NK-92 (cell line): ENCODE measurements around the gene SDC4.

Experiments
- DNase-seq: peaks from one replicate; lab custom pipeline; 2025; ENCODE audit not compliant: unreplicated experiment; lab: John Stamatoyannopoulos, UW

The SDC4 gene, protein sequence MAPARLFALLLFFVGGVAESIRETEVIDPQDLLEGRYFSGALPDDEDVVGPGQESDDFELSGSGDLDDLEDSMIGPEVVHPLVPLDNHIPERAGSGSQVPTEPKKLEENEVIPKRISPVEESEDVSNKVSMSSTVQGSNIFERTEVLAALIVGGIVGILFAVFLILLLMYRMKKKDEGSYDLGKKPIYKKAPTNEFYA

DNA sequence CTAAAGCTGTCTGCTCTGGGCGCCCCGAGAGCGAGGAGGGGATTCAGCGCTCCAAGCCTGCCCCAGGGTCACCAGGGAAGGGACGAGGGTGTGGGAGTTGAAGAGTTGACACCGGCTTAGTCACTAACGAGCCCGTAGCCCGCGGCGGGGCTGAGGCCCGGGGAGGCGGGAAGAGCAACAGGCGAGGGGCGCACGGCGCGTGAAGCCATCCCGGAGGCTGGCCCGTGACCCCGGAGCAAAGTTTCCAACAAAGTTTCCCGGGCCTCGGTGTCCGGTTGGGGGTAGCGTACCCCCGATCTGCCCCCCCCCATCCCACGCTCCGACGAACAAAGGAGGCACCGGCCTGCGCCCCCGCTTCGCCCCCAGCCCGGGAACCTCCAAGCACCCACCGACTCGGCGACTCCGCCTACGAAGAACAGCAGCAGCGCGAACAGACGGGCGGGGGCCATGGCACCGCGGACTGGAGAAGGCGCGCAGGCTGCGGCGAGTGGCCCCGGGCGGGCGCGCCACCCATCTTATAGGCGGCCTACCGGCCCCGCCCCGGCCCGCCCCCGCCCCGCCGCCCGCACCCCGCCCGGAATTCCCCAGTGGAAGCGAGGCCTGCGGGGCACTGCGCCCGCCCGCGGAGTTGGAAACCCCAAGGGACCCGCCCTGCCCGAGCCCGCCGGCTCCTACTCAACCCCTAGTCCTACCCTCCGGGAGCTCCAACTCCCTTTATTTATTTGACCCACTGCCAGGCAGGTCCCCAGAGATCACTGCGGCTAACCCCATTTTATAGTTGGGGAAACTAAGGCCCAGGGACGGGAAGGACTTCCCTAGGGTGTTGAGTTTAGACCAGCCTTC is at the start of gene SDC4:
SDC4 (minus strand) TSS at position 489 of the 843 bp plus-strand sequence; CDS start at position 449, 40 bp downstream.
- no peak for DNase-seq

DNA sequence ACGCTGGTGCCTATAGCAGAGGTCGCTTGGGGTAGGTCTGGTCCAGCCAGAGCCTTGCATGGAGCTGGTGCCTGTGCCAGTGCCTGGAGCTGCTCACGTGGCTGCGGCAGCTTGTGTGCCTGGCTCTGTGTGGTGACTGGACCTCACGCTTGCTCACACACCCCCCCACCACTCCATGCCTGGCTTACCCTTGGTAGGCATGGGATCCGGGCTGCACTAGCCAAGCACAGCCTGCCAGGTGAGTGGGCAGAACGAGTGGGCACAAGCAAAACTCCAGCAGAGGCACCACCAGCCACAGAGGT is 46.8 kb upstream of the SDC4 start:
- no peak for DNase-seq

DNA sequence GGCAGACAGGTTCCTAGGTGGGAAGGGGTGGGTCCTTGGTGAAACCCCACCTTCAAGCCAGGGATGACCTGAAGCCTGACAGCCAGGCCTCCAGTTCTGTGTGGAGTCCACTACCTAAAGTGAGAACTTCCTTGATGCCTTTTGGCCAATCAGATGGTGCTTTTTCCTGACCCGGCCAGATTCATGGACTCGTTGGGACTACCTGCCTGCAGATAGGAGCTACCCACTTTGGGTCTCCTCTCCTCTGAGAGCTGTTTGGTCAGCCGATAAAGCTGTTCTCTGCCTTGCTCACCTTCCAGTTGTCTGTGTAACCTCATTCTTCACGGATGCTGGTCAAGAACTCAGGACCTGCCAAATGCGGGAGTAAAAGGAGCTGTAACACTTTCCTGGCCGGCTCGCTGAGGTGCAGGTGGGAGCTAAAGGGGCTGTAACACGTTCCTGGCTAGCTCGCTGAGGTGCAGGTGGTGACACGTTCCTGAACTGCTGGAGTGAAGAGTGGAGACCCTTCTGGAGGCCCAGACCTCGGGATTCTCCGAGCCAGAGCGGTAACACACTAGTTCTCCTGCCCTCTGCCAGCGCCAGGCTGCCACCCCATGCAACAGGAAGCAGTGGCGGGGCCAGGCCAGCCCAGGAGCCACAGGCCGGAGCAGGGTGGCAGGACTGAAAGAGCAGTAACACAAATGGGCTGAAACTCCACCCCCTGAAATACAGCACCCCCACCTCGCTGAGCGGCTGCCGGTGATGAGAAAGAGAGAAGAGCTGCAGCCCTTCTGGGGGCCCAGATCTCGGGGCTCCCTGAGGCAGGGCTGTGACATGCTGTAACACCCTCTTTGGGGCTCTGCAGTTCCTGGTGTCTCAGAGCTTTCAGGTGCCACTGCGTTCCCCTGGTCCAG is 46.2 kb upstream of the SDC4 start:
- DNase-seq = no peak

DNA sequence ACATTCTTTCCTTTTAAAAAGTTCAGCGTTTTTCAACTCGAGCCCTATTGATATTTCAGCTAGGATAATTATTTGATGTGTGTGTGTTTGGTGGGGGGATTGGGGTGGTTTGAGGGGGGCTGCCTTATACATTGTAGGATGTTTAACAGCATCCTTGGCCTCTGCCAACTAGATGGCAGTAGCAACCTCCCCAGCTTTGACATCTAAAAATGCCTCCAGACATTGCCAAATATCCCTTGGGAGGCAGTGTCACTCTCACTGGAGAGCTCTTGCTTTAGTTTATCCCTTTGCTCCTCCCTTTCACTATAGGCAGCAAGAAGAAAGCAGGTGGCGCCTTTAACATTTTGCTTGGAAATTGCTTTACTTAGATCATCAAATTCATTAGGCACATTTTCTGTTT is 44.5 kb upstream of the SDC4 start:
- DNase-seq = no peak

DNA sequence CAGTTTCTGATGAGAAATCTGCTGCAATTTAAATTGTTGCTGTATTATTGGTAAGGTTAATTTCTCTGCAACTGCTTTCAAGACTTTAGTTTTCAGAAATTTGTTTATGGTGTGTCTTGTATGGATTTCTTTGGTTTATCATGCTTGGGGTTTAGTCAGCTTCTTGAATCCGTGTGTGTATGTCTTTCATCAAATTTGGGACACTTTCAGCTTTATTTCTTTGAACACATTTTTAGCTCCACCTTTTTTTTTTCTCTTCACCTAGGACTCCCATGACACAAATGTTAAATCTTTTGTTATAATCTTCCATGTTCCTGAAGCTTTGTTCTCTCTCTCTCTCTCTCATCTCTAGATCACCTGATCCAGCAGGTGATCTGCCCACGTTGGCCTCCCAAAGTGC is 43.3 kb upstream of the SDC4 start:
- no peak for DNase-seq

DNA sequence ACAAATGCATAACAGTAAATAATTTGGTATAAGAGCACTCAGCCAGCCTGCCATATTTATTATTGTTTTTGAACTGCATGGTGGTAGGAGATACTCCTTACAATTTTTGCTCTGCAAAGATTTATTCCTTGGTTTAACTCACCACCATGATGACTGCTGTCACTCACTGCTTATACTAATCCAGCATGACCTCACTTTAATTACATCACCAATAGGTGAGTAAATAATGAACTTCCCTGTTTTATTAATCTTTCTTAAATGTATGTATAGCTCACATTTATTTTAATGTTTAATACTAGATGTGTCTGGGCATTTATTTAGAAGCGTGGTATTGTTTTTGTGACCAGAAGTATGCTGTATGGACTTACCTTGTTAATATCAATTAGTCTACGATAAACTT is 42.7 kb upstream of the SDC4 start:
- DNase-seq = no peak

DNA sequence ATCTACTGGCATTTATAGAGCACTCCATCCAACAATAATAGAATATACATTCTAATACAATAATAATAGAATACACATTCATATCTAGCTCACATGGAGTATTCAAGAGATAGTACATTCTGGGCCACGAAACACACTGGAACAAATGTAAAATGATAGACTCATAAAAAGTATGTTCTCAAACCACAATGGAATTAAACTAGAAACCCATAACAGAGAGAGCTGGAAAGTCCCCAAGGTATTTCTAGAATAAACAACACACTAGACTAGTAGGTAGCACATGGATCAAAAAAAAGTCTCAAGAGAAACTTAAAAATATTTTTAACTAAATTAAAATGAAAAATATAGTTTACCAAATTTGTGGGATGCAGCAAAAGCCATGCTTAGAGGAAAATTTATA is 39.0 kb upstream of the SDC4 start:
- no peak for DNase-seq

DNA sequence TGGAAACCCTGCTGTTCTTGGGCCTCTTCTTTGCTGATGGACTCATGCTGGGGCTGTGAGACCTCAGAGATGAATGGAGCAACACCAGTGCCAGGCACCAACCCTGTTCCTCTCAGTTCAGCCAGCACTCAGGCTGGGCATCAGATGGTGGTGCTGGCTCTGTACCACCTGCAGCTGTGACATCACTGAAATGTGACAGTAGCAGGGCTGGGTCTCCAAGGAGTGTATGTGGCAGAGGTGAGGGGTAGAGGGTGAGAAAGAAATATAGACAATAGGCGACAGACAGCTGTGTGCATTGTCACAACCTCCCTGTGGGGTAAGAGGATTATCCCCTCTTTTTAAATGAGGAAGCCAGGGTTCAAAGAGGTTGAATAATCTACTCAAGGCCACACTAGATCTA is 30.0 kb upstream of the SDC4 start, which contains the start of gene TP53TG5:
TP53TG5 (minus strand) TSS at position 135 of the 400 bp plus-strand sequence; CDS start at position 46, 89 bp downstream.
- DNase-seq = no peak

DNA sequence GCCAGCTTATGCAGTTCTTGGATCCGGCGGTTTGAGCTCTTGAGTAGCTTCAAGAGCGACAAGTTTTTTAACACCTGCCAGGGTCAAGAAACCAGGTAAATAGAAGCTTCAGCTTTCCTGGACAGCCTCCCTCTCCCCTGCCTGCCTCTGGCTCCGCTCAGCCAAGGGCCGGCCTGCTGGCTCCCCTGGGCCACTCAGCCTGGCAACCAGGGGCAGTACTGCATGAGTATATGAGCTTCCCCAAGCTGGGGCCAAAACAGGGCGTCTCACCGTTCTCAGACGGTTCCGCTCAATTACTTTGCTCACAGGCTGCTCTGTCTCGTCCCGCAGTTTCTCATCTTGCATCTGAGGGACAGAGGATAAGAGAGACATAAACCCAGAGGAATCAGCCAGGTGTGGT is 29.0 kb upstream of the SDC4 start:
- DNase-seq = no peak

DNA sequence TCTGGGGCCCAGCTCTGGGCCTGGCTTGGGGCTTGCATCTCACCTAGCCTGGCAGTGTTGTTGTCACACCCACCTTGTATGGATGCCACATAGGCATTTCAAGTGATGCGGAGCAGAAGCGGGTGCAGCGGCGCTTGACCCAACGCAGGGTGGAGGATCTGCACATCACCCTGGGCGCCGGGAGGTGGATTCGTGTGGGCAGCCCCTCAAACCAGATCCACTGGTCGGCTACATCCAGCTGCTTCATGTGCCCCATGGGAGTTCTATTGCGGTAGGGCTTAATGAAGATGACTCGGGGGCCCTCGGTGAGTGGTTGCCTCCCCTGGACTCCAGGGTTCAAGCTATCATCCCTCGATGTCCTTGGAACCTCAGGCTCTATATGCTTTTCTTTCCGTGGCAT is 26.7 kb upstream of the SDC4 start:
- no peak for DNase-seq

DNA sequence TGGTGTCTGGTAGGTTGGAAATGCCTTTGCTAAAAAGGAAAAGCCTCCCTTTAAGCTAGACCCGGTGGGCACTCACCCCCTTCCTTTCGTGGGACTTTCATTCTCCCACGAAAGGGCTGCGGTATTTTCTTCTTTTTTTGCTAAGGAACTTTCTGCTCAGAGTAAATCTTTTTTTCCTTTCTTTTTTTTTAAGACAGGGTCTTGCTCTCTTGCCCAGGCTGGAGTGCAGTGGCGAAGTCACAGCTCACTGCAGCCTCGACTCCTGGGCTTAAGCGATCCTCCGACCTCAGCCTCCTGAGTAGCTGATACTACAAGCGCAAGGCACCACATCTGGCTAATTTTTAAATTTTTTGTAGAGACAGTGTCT is 25.9 kb upstream of the SDC4 start:
- no peak for DNase-seq

DNA sequence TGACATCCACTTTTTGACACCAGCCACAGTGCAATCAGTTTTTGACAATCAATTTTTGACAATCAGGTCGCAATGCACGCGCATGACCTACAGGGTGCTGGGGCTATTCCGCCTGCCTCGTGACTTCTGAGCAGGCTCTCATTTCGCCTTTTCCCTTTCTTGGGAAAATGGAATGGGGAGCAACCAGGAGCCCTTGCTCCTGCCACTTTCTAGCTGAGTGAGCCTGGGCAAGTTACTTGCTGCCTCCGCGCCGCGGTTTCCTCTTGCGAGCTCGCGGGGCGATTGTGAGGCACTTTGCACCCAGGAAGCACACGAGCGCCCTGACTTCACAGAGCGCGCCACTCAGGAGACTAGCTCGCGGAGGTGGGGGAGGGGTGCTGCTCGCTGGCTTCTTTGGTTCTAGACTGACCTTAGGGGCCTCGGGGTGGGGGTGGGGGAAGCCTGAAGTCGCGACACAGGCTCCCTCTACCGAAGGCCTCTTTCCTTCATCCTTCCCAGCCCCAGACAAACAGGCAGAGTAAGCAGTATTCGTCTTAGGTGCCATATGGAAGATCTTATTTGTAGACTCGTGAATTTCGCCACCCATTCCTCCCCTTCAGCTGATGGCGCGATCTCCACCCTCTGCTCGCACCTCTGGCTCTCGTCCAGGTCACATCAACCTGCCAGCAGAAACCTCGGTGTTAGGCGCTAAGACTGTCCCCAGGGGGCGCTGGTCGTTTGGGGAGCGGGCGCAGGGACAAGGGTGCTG is 25.3 kb upstream of the SDC4 start:
- peak; percentile 37 for DNase-seq

DNA sequence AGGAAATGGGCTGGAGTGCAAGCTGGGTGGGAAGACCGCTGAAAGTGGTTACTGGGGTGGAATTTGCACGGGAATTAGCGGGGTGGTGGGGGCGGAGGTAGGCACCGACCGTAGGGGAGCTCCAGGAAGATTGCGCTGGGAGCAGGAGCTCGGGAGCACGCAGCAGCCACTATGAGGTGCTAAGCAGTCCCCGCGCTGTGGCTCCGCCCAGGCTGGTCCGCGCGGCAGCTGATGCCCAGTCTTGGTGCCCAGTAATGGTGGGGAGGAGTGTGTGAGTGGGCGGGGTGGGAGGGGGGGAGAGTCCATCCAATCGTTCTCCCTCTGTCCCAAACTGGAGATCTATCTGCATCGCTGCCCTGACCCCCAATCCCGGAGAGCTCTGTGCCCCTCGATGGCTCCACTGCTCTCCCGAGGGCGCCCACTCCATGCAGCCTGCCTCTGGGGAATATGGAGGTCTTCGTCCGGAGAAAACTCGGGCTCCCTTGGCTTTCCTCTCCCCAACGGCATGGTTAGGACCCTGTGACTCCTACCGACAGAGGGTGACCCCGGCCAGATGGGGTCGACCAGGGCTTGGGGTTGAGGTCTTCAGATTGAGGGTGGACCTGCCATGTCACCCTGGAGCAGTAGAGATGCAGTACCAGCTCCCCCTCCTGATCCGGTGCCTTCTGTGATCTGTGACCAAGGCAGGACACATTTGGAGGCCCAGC is 24.6 kb upstream of the SDC4 start:
- no peak for DNase-seq

DNA sequence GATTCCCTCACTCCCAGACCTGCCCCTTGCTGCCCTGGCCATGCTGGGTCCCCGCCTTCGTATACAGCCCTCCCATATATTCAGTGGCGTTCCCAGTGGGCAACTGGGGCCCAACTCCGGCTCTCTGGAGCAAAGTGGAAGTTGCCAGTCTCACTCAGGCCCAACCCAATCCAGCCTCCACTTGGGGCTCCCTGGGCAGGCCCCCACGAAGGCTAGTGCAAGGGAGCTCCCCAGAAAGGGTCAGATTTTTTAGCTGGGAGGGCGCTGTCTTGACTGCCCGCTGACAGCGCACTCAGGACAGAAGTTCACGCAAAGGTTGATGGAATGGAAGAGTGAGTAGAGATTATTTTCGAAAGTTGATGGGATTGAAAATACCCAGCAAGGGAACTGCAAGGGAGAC is 24.0 kb upstream of the SDC4 start:
- DNase-seq = no peak

DNA sequence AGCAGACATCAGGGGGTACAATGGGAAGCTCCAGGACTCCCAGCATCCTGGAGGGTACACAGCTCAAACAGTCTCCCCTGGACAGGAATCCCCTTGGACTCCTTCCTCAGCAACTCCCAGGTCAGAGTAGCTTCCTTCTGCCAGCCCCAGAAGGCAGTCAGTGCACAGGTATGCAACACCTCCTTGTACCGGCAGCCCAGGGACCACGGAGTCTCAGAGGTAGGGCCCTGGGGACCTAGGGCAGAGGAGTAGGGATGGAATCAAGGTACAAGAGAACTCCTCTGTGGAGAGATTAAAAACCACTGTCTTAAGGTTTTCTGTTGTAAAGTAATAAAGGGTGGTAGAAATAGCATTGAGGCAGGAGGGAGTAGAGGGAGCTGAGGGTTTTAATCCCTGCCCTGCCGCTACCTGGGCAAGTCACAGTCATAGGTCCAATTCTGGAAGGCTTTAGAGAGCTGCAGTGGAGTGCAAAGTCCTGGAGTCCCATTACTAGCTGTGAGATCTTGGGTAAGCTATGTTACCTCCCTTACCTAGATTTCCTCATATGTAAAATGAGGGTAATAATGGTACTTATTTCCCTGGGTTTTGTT is 22.4 kb upstream of the SDC4 start:
- DNase-seq = no peak

DNA sequence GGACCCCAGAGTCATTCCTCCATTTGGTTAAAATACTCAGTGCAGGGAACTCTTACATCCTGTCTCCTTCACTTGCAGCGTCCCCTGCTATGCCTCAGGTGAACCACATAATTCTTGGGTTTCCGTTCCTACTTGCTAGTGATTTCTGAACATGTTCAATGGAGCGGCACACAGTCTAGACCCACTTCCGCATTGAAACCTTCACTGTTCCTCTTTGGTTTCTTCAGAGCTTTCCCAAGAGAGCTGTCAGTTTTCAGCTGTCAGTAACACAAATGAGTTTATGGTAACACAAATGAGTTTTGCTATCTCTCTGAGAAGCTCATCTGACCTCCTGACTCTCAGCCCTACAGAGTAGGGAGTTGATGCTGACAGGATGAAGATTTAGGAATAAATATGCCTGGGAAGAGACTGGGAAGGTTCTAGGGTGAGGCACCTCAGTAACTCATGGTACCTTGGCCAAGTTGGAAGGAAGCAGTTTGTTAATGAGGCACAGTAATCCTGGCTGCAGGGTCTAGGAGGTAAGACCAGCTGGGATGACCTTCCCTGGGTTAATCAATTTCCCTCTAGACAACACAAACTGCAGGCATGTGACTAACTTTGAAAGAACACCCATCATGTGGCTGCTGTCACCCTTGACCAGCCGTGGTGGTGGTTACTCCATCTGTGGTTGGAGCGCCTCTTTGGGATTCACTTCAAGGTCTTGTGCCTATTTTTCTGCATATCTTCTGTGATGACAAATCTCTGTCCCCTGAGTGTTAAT is 20.2 kb upstream of the SDC4 start:
- no peak for DNase-seq

DNA sequence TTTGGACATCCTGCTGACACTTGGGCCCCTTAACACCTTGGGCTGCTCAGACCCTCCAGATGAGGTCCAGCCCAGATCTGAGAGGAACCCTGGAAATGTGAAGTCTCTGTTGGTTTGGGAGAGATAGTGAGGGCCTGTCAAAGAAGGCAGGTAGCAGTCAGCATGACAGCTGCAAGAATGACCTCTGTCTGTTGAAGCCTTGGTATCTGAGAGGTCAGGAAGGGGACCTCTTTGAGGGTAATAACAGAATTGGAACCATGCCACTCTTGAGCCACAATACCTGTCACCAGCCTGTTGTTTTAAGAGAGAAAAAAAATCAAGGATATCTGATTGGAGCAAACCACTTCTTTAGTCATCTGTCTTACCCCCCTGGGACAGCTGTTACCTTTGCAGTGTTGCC is 18.9 kb upstream of the SDC4 start:
- DNase-seq = no peak

DNA sequence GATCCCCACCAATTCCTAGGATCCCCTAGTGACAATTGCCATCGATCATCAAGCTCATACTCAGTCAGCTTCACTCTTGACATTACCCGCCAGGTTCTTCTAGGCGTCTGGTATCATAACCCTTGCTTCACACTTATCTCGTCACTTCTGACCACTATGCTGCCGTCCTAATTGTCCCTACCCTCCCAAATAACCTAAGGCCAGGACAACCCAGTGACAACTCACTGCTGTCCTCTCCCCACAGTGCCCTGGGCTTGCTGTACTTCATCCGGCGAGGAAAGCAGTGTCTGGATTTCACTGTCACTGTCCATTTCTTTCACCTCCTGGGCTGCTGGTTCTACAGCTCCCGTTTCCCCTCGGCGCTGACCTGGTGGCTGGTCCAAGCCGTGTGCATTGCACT is 18.4 kb upstream of the SDC4 start:
- DNase-seq = no peak

DNA sequence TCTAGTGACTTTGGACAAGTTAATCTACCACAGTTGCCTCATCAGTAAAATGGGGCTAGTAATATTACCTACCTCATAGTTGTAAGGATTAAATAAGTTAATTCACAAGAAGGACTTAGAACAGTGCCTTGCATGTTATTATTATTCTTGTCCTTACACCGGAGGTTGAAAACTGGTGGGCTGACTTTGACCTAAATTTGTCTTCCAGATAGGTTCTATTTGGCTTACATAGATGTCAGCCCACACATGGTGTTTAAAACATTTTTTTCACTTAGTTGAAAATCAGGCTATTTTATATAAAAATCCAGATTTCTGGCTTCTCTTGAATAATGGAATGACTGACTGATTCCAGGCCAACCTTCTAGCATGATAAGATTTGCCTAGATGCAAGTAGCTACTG is 18.0 kb upstream of the SDC4 start:
- DNase-seq = no peak
